ENCODE measurements around the gene FOXN1. TPM values are rescaled to one million over a fixed set of nuclear protein-coding genes. Genes with fewer than 3 reads are reported as not detected.

Gene FOXN1
- total RNA-seq, 1 experiment from 2014 or later, result not detected

GRCh38 chr17:28549236-28550132 is 43.3 kb downstream of the FOXN1 start:
- no peak overlapping the region for H3K27ac Mint-ChIP-seq (ENCODE audit: unreplicated experiment)
- TF ChIP-seq CTCF (IDR thresholded peaks at IDR 0.05; ENCODE audit: unreplicated experiment), result no peak
- H3K27me3 Mint-ChIP-seq (ENCODE audit: unreplicated experiment), result peaks cover 13% of the 10 kb centered on the region
- H3K4me3 Mint-ChIP-seq (ENCODE audit: low read depth, unreplicated experiment), result no peak overlapping the region
- CTCF ChIA-PET, result no interaction called here
- no peak for DNase-seq
- peaks cover 12% of the 10 kb centered on the region for H3K4me1 Mint-ChIP-seq (ENCODE audit: low read depth, unreplicated experiment)
- H3K9me3 Mint-ChIP-seq (ENCODE audit: low read depth, unreplicated experiment), result no peaks in the 10 kb centered on the region
- peaks cover 19% of the 10 kb centered on the region for H3K36me3 Mint-ChIP-seq (ENCODE audit: insufficient read depth, unreplicated experiment)
- no TSS peak for BruUV-seq (replicated peaks)
- intact Hi-C loops (cut with micrococcal nuclease; ENCODE audit: unreplicated experiment), result no loop called here

- no peak for DNase-seq
- Mint-ChIP-seq H3K27ac (ENCODE audit: unreplicated experiment) (no peak overlapping the region), H3K4me3 (ENCODE audit: low read depth, unreplicated experiment) (peak overlapping the region; percentile 80), H3K4me1 (ENCODE audit: low read depth, unreplicated experiment) (peaks cover 12% of the 10 kb centered on the region), H3K9me3 (ENCODE audit: low read depth, unreplicated experiment) (no peaks in the 10 kb centered on the region), H3K27me3 (ENCODE audit: unreplicated experiment) (no peaks in the 10 kb centered on the region), H3K36me3 (ENCODE audit: insufficient read depth, unreplicated experiment) (peaks cover 19% of the 10 kb centered on the region)
- intact Hi-C loops (cut with micrococcal nuclease; ENCODE audit: unreplicated experiment), result no loop called here
- BruUV-seq (replicated peaks), result no TSS peak
- CTCF ChIA-PET, result no interaction called here
- TF ChIP-seq CTCF (IDR thresholded peaks at IDR 0.05; ENCODE audit: unreplicated experiment), result no peak
Observed at GRCh38 chr17:28550858-28551257, 44.7 kb downstream of the FOXN1 start.

GRCh38 chr17:28551421-28552175 is 45.5 kb downstream of the FOXN1 start:
- Mint-ChIP-seq H3K27ac (ENCODE audit: unreplicated experiment) (peak overlapping the region; percentile 27), H3K4me1 (ENCODE audit: low read depth, unreplicated experiment) (peaks cover 12% of the 10 kb centered on the region), H3K27me3 (ENCODE audit: unreplicated experiment) (no peaks in the 10 kb centered on the region), H3K9me3 (ENCODE audit: low read depth, unreplicated experiment) (no peaks in the 10 kb centered on the region), H3K36me3 (ENCODE audit: insufficient read depth, unreplicated experiment) (peaks cover 19% of the 10 kb centered on the region), H3K4me3 (ENCODE audit: low read depth, unreplicated experiment) (peak overlapping the region; percentile 80)
- CTCF ChIA-PET, result interaction anchor here (0.6 to 0.9 kb wide), 4 partner anchors 8 to 343 kb away, joined by 3 to 8 read pairs (median 4); no protein-coding TSS in a partner anchor
- intact Hi-C loops (cut with micrococcal nuclease; ENCODE audit: unreplicated experiment), result no loop called here
- TSS peak; percentile 15 for BruUV-seq (replicated peaks)
- no peak for TF ChIP-seq CTCF (IDR thresholded peaks at IDR 0.05; ENCODE audit: unreplicated experiment)
- DNase-seq, result no peak

GRCh38 chr17:28552176-28552999 is 46.2 kb downstream of the FOXN1 start, which contains the start of gene UNC119:
Gene UNC119, minus strand, starts transcription at chr17:28552624. Its CDS starts 67 bp downstream, at chr17:28552557.
- peak within 1 kb of the TSS; percentile 80 for H3K4me3 Mint-ChIP-seq (ENCODE audit: low read depth, unreplicated experiment)
- H3K27ac Mint-ChIP-seq (ENCODE audit: unreplicated experiment), result peak within 1 kb of the TSS; percentile 27
- H3K9me3 Mint-ChIP-seq (ENCODE audit: low read depth, unreplicated experiment), result no peaks in the 10 kb centered on the region
- CTCF ChIA-PET, result interaction anchor here (0.7 to 0.9 kb wide), 3 partner anchors 9 to 25 kb away, joined by 3 to 8 read pairs (median 3); no protein-coding TSS in a partner anchor
- BruUV-seq (replicated peaks), result no TSS peak
- intact Hi-C loops (cut with micrococcal nuclease; ENCODE audit: unreplicated experiment), result no loop called here
- no peaks in the 10 kb centered on the region for H3K27me3 Mint-ChIP-seq (ENCODE audit: unreplicated experiment)
- peaks cover 18% of the 10 kb centered on the region for H3K36me3 Mint-ChIP-seq (ENCODE audit: insufficient read depth, unreplicated experiment)
- no peak for TF ChIP-seq CTCF (IDR thresholded peaks at IDR 0.05; ENCODE audit: unreplicated experiment)
- peaks cover 12% of the 10 kb centered on the region for H3K4me1 Mint-ChIP-seq (ENCODE audit: low read depth, unreplicated experiment)
- DNase-seq, result peak; percentile 86
